GM12874 (cell line): ENCODE results near the gene ATP5F1D.
A peak's percentile ranks its signal among the peaks of the same experiment; 100 is the strongest.

Source experiments
- CTCF ChIP-seq: IDR thresholded peaks from 2 replicates; pipeline ENCODE4 v1.5.1; 2011; ENCODE audit warnings: low read depth, mild to moderate bottlenecking, control low read depth, low read length, moderate library complexity; ENCODE audit not compliant: insufficient read depth

Gene ATP5F1D

GRCh38 chr19:1223018-1223855 is 18.3 kb upstream of the ATP5F1D start:
- peak; percentile 70 for TF ChIP-seq CTCF

GRCh38 chr19:1224047-1224825 is 17.3 kb upstream of the ATP5F1D start:
- no peak for TF ChIP-seq CTCF

- TF ChIP-seq CTCF = no peak
These were observed 16.7 kb upstream of the ATP5F1D start for GRCh38 chr19:1224847-1225246.

GRCh38 chr19:1225440-1226226 is 15.9 kb upstream of the ATP5F1D start:
- no peak for TF ChIP-seq CTCF

GRCh38 chr19:1226227-1226518 is 15.4 kb upstream of the ATP5F1D start:
- TF ChIP-seq CTCF = no peak

- TF ChIP-seq CTCF = no peak
These were observed 14.8 kb upstream of the ATP5F1D start for GRCh38 chr19:1226522-1227303.
